ENCODE results near the gene NTN1.

The NTN1 gene

GRCh38 chr17:9284884-9285283, 263.6 kb downstream of the NTN1 start:
- in situ Hi-C loops (cut with MboI; ENCODE audit: low sequenced_read_pairs, unreplicated experiment): no loop called here
- TF ChIP-seq CTCF (IDR thresholded peaks at IDR 0.05; ENCODE audit: borderline replicate concordance, control extremely low read depth, extremely low read depth, insufficient read depth, missing control alignments): no peak
- DNase-seq (ENCODE audit: low spot score): no peak

GRCh38 chr17:9285602-9286427, 264.5 kb downstream of the NTN1 start:
- in situ Hi-C loops (cut with MboI; ENCODE audit: low sequenced_read_pairs, unreplicated experiment): no loop called here
- DNase-seq (ENCODE audit: low spot score): no peak
- no peak for TF ChIP-seq CTCF (IDR thresholded peaks at IDR 0.05; ENCODE audit: borderline replicate concordance, control extremely low read depth, extremely low read depth, insufficient read depth, missing control alignments)

- in situ Hi-C loops (cut with MboI; ENCODE audit: low sequenced_read_pairs, unreplicated experiment): no loop called here
- TF ChIP-seq CTCF (IDR thresholded peaks at IDR 0.05; ENCODE audit: borderline replicate concordance, control extremely low read depth, extremely low read depth, insufficient read depth, missing control alignments): no peak
- DNase-seq (ENCODE audit: low spot score): no peak
These were observed 265.1 kb downstream of the NTN1 start for GRCh38 chr17:9286434-9286833.

GRCh38 chr17:9287306-9287705, 266.0 kb downstream of the NTN1 start:
- in situ Hi-C loops (cut with MboI; ENCODE audit: low sequenced_read_pairs, unreplicated experiment): no loop called here
- no peak for DNase-seq (ENCODE audit: low spot score)
- TF ChIP-seq CTCF (IDR thresholded peaks at IDR 0.05; ENCODE audit: borderline replicate concordance, control extremely low read depth, extremely low read depth, insufficient read depth, missing control alignments): no peak

GRCh38 chr17:9290226-9290613, 268.9 kb downstream of the NTN1 start:
- in situ Hi-C loops (cut with MboI; ENCODE audit: low sequenced_read_pairs, unreplicated experiment): no loop called here
- DNase-seq (ENCODE audit: low spot score): no peak
- no peak for TF ChIP-seq CTCF (IDR thresholded peaks at IDR 0.05; ENCODE audit: borderline replicate concordance, control extremely low read depth, extremely low read depth, insufficient read depth, missing control alignments)

GRCh38 chr17:9291912-9292560, 270.7 kb downstream of the NTN1 start:
- peak; percentile 70 for DNase-seq (ENCODE audit: low spot score)
- in situ Hi-C loops (cut with MboI; ENCODE audit: low sequenced_read_pairs, unreplicated experiment): no loop called here

More at GRCh38 chr17:9291912-9292560, 270.7 kb downstream of the NTN1 start:
- TF ChIP-seq CTCF (IDR thresholded peaks at IDR 0.05; ENCODE audit: borderline replicate concordance, control extremely low read depth, extremely low read depth, insufficient read depth, missing control alignments): peak; percentile 70
